Activated naive CD8-positive, alpha-beta T cell treated with anti-CD3 and anti-CD28 coated beads, Interleukin-2, amount 50 U/mL, for 16 hours (primary cell): ENCODE measurements around the gene SLC25A39.
"Not testable (repeated sequence)": the region's sequence is repeated elsewhere in the genome, so short reads cannot be mapped to it uniquely, and the experiment has no call there.

Source experiments
- DNase-seq: peaks from one replicate; pipeline ENCODE4 v3.0.0-alpha.2; 2020; ENCODE audit warnings: low read depth, low spot score

The SLC25A39 gene

DNA sequence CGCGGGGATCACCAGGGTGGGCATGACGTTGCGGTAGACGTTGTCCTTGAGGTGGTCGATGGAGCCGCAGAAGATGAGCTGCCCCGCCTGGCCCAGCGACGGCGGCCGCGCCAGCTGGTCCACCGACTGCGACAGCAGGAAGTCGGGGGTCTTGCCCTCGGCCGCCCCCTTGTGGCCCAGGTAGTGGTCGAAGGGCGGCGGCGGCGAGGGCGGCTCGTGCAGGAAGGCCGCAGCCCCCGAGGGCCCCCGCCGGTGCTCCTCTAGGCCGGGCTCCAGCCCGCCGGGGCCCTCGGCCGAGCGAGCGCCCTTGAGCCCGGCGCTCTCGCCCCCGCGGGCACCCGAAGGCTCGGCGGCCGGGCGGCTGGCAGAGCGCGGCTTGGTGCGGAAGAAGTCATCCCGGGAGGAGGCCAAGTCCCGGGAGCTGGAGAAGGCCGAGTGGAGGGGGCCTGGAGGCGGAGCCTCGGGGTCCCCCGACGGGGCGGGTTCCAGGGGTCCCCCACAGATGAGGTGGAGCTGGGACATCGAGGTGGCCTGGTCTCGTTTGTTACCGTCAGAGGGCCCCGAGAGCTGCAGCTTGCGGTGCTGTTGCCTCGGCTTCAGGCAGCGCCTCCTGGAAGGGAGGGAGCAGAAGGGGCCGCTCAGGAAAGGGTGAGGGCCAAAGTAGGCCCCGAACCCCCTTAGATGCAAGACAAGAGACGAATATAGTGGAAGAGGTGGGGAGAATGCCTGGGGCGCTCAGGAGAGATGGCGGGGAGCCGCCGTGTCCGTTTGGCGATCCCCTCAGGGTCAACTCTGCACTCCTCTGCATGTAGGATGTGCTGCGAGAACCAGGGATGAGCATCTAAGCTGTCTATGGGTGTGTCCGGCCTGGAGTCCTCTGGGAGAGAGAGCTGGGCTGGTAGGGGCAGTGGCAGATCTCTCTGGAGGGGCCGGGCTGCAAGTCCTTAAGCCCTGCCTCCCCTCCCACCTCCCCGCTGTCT lies 30.2 kb upstream of the SLC25A39 start:
- DNase-seq = peak; percentile 32

DNA sequence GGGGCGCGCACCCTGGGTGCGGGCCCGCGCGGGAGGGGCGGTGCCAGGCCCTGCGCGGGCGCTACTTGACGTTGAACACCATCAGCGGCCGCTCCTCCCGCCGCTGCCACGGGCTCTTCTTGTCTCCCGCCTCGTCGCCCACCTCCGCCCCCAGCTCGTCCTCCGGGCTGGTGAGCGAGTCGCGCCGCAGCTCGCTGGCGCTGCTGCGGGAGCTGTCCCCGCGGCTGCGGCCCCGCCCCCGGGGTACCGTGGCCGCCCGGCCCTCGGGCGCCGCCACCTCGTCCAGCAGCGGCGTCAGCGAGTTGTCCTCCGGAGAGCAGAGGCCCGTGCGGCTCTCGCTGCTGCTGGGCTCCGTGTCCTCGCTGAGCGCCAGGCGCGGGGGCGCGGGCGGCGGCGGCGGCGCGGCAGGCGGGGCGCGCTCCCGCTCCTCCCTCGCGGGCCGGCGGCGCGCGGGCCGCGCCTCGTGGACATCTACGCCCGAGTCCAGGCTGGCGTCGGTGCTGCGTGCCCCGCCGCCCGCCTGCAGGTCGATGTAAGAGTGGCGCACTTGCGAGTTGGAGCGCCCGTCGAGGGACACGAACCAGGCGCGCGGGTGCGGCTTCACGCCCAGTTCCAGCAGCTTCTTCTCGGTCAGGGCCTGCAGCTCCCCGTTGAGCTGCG lies 29.2 kb upstream of the SLC25A39 start:
- DNase-seq = no peak

- DNase-seq = no peak
Measured at GRCh38 chr17:44352828-44353671, 28.4 kb upstream of the SLC25A39 start.

DNA sequence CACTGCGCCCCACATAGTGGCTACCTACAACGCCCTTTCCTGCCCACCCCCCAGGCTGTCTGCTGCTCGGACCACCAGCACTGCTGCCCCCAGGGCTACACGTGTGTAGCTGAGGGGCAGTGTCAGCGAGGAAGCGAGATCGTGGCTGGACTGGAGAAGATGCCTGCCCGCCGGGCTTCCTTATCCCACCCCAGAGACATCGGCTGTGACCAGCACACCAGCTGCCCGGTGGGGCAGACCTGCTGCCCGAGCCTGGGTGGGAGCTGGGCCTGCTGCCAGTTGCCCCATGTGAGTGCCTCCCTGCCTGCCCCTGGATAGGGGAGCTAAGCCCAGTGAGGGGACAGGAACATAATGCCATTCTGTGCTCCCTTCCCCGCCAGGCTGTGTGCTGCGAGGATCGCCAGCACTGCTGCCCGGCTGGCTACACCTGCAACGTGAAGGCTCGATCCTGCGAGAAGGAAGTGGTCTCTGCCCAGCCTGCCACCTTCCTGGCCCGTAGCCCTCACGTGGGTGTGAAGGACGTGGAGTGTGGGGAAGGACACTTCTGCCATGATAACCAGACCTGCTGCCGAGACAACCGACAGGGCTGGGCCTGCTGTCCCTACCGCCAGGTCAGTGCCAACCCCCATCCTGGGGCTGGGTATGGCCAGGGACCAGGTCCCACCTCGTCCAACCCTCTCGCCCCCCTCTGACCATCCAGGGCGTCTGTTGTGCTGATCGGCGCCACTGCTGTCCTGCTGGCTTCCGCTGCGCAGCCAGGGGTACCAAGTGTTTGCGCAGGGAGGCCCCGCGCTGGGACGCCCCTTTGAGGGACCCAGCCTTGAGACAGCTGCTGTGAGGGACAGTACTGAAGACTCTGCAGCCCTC lies 27.6 kb upstream of the SLC25A39 start:
- DNase-seq = no peak

- DNase-seq = no peak
Measured at GRCh38 chr17:44351464-44351863, 26.8 kb upstream of the SLC25A39 start.

DNA sequence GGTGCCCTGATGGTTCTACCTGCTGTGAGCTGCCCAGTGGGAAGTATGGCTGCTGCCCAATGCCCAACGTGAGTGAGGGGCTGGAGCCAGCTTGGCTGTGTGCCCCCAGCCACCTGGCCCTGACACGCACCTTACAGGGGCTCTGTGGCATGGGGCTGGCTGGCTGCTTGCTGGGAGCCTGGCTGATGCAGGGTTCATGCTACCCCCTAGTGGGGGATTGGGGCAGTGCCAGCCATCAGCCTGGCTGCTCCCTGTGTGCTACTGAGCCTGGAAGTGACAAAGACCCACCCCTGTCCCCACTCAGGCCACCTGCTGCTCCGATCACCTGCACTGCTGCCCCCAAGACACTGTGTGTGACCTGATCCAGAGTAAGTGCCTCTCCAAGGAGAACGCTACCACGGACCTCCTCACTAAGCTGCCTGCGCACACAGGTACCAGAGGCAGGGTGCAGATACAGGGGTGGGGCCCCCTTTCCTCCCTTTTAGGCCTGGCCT lies 26.2 kb upstream of the SLC25A39 start:
- peak; percentile 47 for DNase-seq

DNA sequence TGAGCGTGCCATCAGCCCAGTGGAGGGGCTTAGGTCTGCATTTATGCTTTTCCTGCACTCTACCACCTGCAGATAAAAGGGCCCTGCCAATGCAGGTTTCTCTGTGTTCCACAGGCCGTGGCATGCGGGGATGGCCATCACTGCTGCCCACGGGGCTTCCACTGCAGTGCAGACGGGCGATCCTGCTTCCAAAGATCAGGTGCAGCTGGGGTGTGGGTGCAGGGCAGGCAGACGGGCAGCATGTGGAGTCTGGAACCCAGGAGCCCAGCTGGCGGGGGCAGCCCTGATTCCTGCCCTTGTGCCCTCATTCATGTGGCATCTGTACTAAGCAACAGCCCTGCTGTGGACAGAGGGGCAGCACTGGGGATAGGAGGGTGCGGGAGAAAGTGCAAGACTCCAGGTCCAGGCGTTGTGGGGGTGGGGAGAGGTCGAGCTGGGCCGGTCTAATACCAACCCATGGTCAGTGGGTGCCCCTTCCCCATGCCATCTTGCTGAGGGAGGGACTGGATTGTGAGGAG lies 25.0 kb upstream of the SLC25A39 start:
- no peak for DNase-seq

- DNase-seq = no peak
Measured at GRCh38 chr17:44348988-44349364, 24.4 kb upstream of the SLC25A39 start.

DNA sequence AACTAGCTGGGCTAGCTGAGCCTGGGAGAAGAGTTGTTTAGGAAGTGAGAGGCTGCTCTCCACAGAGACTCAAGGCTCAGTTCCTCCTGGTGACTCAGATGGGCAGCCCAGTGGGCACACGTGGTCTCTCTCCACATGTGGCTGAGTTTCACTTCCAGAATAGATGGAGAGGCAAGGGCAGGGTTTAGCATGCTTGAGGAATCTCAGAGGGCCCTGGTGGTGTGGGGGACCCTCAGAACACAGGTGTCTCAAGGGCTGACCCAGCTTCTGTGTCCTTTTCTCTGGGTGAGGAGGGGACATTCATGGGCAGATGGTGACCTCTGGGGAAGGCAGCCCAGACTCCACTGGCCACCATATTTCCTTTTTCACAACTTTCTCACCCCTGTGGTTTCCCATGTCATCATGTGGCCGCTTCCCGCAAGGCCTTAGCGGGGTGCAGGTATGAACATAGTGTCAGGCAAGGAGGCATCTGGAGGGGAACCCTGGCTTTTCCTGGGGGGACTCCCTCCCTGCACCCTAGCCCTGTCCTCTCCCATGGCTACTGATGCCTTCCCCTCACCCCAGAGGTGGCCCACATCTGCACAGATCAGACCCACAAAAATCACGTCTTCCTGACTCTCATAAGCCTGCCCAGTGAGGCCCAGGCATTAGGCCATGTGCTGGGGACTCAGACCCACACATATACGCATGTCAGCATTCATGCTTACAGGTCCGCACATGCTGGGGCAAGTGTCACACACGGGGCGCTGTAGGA lies 23.8 kb upstream of the SLC25A39 start:
- no peak for DNase-seq

- not testable (repeated sequence) for DNase-seq
Measured at GRCh38 chr17:44347206-44348055, 22.8 kb upstream of the SLC25A39 start.

DNA sequence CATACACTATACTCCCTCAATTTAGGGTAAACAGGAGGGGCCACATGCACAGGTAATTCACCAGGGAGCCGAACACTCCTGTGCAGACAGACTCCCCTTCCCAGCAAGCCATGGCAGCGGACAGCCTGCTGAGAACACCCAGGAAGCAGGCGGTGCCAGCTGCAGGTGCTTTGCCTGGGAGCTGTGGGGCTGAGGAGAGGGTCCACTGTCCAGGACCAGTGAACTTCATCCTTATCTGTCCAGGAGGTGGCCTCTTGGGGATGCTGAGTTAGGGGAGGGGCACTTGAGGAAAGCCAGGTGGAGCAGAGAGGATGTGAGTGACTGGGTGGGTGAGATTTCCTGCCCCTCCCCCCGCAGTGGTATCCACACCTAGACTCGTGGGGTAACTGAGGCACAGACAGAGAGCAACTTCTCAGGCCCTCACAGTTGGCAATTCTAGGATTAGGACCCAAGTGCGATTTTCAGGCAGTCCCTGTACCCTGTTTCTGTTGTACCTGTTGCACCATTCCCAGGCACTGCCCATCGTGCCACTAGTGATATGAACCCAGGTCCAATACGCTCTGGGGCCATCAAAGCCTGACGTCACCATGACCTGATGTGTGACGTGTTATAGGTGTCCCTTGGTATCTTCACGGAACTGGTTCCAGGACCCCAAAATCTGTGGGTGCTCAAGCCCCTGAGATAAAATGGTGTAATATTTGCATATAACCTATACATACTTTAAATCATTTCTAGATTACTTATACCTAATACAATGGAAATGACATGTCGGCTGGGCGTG lies 21.6 kb upstream of the SLC25A39 start:
- DNase-seq = no peak

DNA sequence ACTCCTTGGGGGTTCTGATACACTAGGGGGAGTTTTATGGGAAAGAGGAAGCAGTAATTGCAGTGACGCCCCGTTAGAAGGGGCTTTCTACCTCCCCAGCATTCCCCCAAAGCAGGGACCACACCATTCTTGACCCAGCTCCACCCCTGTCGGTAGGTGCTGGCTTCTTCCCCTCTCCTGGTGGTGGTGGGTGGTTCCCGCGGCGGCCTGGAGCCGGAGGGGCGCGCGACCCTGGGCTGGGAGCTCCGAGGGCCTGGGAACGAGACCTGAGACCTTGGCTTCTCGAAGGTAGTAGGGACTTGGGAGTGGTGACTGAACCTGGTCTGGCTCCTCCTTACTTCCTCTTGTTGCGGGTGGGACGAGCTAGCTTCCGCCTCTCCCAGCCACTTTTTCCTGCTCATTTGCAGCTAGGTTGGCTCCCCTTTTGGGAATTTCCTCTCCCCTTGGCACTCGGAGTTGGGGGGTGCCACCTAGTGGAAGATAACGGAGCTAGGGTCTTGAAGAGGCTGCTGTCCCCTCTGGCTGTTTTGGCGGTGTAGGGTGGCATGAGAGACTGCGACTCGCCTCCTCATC lies 20.9 kb upstream of the SLC25A39 start:
- no peak for DNase-seq

- DNase-seq = peak; percentile 70
Measured at GRCh38 chr17:44344939-44345453, 20.4 kb upstream of the SLC25A39 start, which contains the start of gene GRN. GRN (plus strand) TSS chr17:44345302; CDS start chr17:44349165, 3,863 bp downstream.

GRCh38 chr17:44343510-44344209 lies 19.0 kb upstream of the SLC25A39 start:
- no peak for DNase-seq

DNA sequence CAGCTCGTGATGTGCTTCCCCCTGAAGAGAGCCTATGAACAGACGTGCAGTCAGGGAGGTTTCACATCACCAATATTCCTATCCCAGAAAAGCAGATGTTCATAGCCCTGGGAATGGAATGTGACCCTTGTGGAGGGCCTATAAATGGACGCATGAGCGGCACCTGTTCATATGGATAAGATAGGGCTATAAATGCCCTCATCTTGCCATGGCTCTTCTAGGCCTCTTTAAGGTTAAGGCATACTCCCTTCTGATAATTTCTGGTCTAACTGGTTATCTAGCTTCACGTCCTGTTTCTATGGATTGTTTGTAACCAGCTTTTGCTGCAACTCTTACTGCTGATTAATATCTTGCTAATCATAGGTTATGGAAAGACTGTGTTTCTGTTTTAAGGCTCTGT lies 15.9 kb upstream of the SLC25A39 start:
- DNase-seq = not testable (repeated sequence)

DNA sequence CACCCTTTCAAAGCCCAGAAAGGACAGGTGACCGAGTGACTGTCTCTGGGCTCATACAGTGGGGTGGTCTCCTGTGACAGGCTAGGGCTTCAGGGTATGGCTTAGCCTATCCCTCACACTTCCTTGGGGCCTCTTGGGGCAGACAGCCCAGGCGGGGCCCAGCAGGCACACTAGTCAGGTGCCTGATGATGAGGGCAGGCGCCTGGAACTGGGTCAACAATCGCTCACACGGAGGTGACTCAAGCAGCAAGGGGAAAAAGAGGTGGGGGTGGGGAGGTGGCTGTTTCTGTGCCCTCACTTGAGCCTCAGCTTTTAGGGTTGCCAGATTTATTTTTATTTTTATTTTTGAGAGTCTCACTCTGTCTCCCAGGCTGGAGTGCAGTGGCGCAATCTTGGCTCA lies 14.1 kb upstream of the SLC25A39 start:
- DNase-seq = no peak

DNA sequence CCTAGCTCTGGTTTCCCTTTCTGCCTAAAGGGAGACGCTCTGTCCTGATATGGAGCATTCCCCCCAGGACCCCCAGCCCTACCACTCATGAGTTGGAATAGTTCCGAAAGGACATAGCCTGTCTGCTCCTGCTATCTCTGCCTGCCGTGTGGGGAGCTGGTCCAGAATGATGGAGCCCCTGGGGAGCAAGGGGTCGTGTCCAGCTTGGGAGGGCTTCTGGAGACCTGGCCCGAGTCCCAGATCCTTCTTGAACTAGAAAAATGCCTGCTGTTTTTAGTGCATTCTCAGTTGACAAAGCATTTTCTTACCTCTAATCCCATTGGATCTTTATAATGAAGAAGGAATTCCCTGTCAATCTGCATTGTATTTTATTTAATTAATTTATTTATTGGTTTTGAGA lies 11.3 kb upstream of the SLC25A39 start:
- no peak for DNase-seq
